Endodermal cell (in vitro differentiated cells): ENCODE measurements around the gene FRMPD2. TPM values are rescaled to one million over a fixed set of nuclear protein-coding genes. Genes with fewer than 3 reads are reported as not detected.

ENCODE experiments used
- DNase-seq: peaks from one replicate; pipeline ENCODE4 v3.0.0-alpha.2; 2017
- H3K27ac ChIP-seq: 2 replicates; pipeline ENCODE4 v1.5.1; 2013; ENCODE audit warnings: mild to moderate bottlenecking, low read depth, low read length, moderate library complexity
- H3K27me3 ChIP-seq: 2 replicates; pipeline ENCODE4 v1.6.1; 2013; ENCODE audit warnings: mild to moderate bottlenecking, low read length, moderate library complexity; ENCODE audit not compliant: insufficient read depth, control insufficient read depth, poor library complexity, severe bottlenecking
- H3K36me3 ChIP-seq: 2 replicates; pipeline ENCODE4 v1.7.0; 2013; ENCODE audit warnings: mild to moderate bottlenecking, low read length, moderate library complexity; ENCODE audit not compliant: control insufficient read depth, insufficient read depth
- H3K4me1 ChIP-seq: one replicate; pipeline ENCODE4 v1.7.0; 2013; ENCODE audit warnings: low read length; ENCODE audit not compliant: control insufficient read depth, insufficient read depth
- H3K4me3 ChIP-seq: 2 replicates; pipeline ENCODE4 v1.5.1; 2013; ENCODE audit warnings: mild to moderate bottlenecking, low read length, moderate library complexity
- H3K9ac ChIP-seq: 2 replicates; pipeline ENCODE4 v1.6.1; 2013; ENCODE audit warnings: mild to moderate bottlenecking, low read length, moderate library complexity; ENCODE audit not compliant: poor library complexity, severe bottlenecking; ENCODE audit errors: extremely low read depth
- H3K9me3 ChIP-seq: 2 replicates; pipeline ENCODE4 v1.6.1; 2013; ENCODE audit warnings: mild to moderate bottlenecking, low read length, moderate library complexity; ENCODE audit not compliant: control insufficient read depth
- H3K27ac Mint-ChIP-seq: 2 replicates; pipeline ENCODE4 v1.8.0; 2020; ENCODE audit warnings: mixed read lengths
- H3K27me3 Mint-ChIP-seq: 2 replicates; pipeline ENCODE4 v1.8.0; 2021; ENCODE audit warnings: mild to moderate bottlenecking, mixed read lengths; ENCODE audit not compliant: insufficient read depth
- H3K36me3 Mint-ChIP-seq: 2 replicates; pipeline ENCODE4 v1.8.0; 2020; ENCODE audit warnings: low read depth, mixed read lengths
- H3K4me1 Mint-ChIP-seq: 2 replicates; pipeline ENCODE4 v1.8.0; 2020; ENCODE audit warnings: mixed read lengths
- H3K4me3 Mint-ChIP-seq: 2 replicates; pipeline ENCODE4 v1.8.0; 2020; ENCODE audit warnings: mild to moderate bottlenecking, moderate library complexity, mixed read lengths
- H3K9me3 Mint-ChIP-seq: 2 replicates; pipeline ENCODE4 v1.8.0; 2020; ENCODE audit warnings: mild to moderate bottlenecking, mixed read lengths
- WGBS, 2 experiments: methylation state at CpG; one replicate each; pipeline versions ENCODE4 v1.1.5 to v1.1.7; 2013; ENCODE audit warnings: missing lambda C conversion rate in 2 of 2, mixed read lengths in 1 of 2; ENCODE audit not compliant: insufficient coverage in 1 of 2, insufficient read length in 1 of 2; 5-methylcytosine and 5-hydroxymethylcytosine counted together
- total RNA-seq, 2 donors: library from RNA; stranded (reverse); fragmentation: NEBNext Ultra II Directional in 1 of 2; extraction: Animal tissue kit (Norgen Biotek cat#: 25700) in 1 of 2; gene quantifications; 2 replicates in 1 of 2; 3 replicates in 1 of 2; pipeline ENCODE4 v1.2.1, GENCODE V29; 2021
- TF ChIP-seq, protein P1 (sequence below): fragments of 200-600 bp; sonication (generic); conservative IDR thresholded peaks from 2 replicates; pipeline ENCODE4 v1.5.0; 2021; ENCODE audit warnings: antibody characterized with exemption, mild to moderate bottlenecking

The FRMPD2 gene
- total RNA-seq, 2 donors from 2014 or later: 0.44 to 1.5 TPM

DNA sequence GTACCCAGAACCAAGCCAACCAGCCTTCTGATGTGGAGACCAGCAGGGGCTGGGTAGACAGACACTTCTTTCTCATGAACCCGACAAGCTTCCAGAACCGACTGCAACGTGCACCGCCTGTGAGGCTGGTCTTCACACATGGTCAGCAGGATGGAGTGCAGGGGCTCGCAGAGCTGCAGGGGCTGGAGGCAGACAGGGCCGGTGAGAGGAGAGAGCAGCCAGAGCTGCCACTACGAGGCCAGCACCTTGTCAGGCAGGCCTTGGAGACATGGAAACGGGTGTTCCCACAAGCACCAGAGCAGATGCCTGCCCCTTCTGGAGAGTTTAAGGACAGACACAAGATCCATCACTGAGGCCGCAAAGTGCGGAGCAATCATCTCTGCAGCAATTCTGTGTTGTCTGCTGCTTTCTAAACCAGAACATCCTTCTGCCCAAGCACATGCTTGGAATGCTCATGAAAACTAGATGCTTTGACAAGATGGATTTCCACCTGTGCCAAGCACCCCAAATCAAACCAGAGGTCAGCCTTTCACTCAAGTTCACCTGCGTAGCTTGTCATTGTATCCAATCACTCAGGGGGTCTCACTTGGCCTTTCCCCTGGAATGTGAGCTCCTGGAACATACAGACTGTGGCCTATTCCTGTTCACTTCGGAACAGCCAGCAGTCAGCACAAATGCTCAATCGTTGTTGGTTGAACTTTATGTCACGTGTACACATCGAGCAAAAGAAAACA is 32.2 kb downstream of the FRMPD2 start:
- DNase-seq: peak; percentile 63
- Mint-ChIP-seq H3K27me3 (no peaks in the 10 kb centered on the region), H3K36me3 (no peaks in the 10 kb centered on the region), H3K9me3 (no peaks in the 10 kb centered on the region), H3K4me3 (no peak overlapping the region), H3K4me1 (no peaks in the 10 kb centered on the region), H3K27ac (no peak overlapping the region)
- Histone ChIP-seq H3K4me1 (no peaks in the 10 kb centered on the region), H3K36me3 (no peaks in the 10 kb centered on the region), H3K9me3 (no peaks in the 10 kb centered on the region), H3K4me3 (no peak overlapping the region), H3K9ac (no peak overlapping the region), H3K27ac (no peak overlapping the region), H3K27me3 (no peaks in the 10 kb centered on the region)
- WGBS, 2 experiments: 88 to 94% methylated on average over 15 of the region's 15 CpGs
- TF ChIP-seq, protein P1, sequence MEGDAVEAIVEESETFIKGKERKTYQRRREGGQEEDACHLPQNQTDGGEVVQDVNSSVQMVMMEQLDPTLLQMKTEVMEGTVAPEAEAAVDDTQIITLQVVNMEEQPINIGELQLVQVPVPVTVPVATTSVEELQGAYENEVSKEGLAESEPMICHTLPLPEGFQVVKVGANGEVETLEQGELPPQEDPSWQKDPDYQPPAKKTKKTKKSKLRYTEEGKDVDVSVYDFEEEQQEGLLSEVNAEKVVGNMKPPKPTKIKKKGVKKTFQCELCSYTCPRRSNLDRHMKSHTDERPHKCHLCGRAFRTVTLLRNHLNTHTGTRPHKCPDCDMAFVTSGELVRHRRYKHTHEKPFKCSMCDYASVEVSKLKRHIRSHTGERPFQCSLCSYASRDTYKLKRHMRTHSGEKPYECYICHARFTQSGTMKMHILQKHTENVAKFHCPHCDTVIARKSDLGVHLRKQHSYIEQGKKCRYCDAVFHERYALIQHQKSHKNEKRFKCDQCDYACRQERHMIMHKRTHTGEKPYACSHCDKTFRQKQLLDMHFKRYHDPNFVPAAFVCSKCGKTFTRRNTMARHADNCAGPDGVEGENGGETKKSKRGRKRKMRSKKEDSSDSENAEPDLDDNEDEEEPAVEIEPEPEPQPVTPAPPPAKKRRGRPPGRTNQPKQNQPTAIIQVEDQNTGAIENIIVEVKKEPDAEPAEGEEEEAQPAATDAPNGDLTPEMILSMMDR: peak; percentile 62

- Histone ChIP-seq H3K4me1 (no peaks in the 10 kb centered on the region), H3K27me3 (no peaks in the 10 kb centered on the region), H3K9ac (no peak overlapping the region), H3K4me3 (no peak overlapping the region), H3K9me3 (no peaks in the 10 kb centered on the region), H3K36me3 (no peaks in the 10 kb centered on the region), H3K27ac (no peak overlapping the region)
- Mint-ChIP-seq H3K27me3 (no peaks in the 10 kb centered on the region), H3K9me3 (no peaks in the 10 kb centered on the region), H3K36me3 (no peaks in the 10 kb centered on the region), H3K4me3 (no peak overlapping the region), H3K4me1 (no peaks in the 10 kb centered on the region), H3K27ac (no peak overlapping the region)
- DNase-seq: no peak
- TF ChIP-seq, protein P1: no peak
Measured at GRCh38 chr10:48241332-48241731, 33.2 kb downstream of the FRMPD2 start.

- H3K27ac Mint-ChIP-seq: no peak overlapping the region
- no peaks in the 10 kb centered on the region for H3K36me3 ChIP-seq
- DNase-seq: no peak
- 92 to 100% methylated on average over 6 to 7 of the region's 7 CpGs for WGBS, 2 experiments
- H3K4me3 Mint-ChIP-seq: no peak overlapping the region
- H3K27ac ChIP-seq: no peak overlapping the region
- no peaks in the 10 kb centered on the region for H3K36me3 Mint-ChIP-seq
- no peaks in the 10 kb centered on the region for H3K27me3 Mint-ChIP-seq
- no peaks in the 10 kb centered on the region for H3K27me3 ChIP-seq
- H3K9me3 Mint-ChIP-seq: no peaks in the 10 kb centered on the region
- H3K9me3 ChIP-seq: no peaks in the 10 kb centered on the region
- no peak overlapping the region for H3K9ac ChIP-seq
- no peaks in the 10 kb centered on the region for H3K4me1 Mint-ChIP-seq
- H3K4me1 ChIP-seq: no peaks in the 10 kb centered on the region
- TF ChIP-seq, protein P1: no peak
- no peak overlapping the region for H3K4me3 ChIP-seq
Measured at GRCh38 chr10:48240196-48240595, 34.3 kb downstream of the FRMPD2 start.
